ENCODE measurements around the gene ATP11A. TPM values are rescaled to one million over a fixed set of nuclear protein-coding genes. Genes with fewer than 3 reads are reported as not detected.
A peak's percentile ranks its signal among the peaks of the same experiment; 100 is the strongest.

The ATP11A gene
- total RNA-seq, 1 experiment from 2014 or later, result 232 TPM

- H3K9me3 ChIP-seq, result no peaks in the 10 kb centered on the region
- Mint-ChIP-seq H3K4me3 (ENCODE audit: unreplicated experiment) (peak overlapping the region; percentile 91), H3K27me3 (ENCODE audit: insufficient read depth, unreplicated experiment) (no peaks in the 10 kb centered on the region), H3K36me3 (ENCODE audit: insufficient read depth, unreplicated experiment) (peaks cover 43% of the 10 kb centered on the region), H3K4me1 (ENCODE audit: low read depth, unreplicated experiment) (peaks cover 20% of the 10 kb centered on the region), H3K9me3 (ENCODE audit: unreplicated experiment) (no peaks in the 10 kb centered on the region), H3K27ac (ENCODE audit: unreplicated experiment) (no peak overlapping the region)
- no peak for TF ChIP-seq CTCF (IDR thresholded peaks at IDR 0.05; ENCODE audit: insufficient read depth in 1 of 2, low read depth in 1 of 2, low read length in 1 of 2, severe bottlenecking in 1 of 2, unreplicated experiment in 1 of 2)
- DNase-seq, result no peak
- POLR2A ChIA-PET, result interaction anchor here (0.6 kb wide), 1 partner anchor 1246 kb away, joined by 3 read pairs; no protein-coding TSS in a partner anchor
- CTCF ChIA-PET, result no interaction called here
- no TSS peak for BruUV-seq (replicated peaks)
- intact Hi-C loops (cut with micrococcal nuclease; ENCODE audit: unreplicated experiment), result loop anchor here (5.0 to 10.0 kb wide), 2 partner anchors 71 to 187 kb away; no protein-coding TSS in a partner anchor
- H3K36me3 ChIP-seq (ENCODE audit: control insufficient read depth, insufficient read depth, low read length), result peaks cover 1% of the 10 kb centered on the region
- no peaks in the 10 kb centered on the region for H3K27me3 ChIP-seq (replicated peaks; ENCODE audit: control insufficient read depth, insufficient read depth, low read length)
- H3K4me3 ChIP-seq (ENCODE audit: low read depth, low read length), result no peak overlapping the region
- peaks cover 43% of the 10 kb centered on the region for H3K4me1 ChIP-seq
These were observed 1.8 kb upstream of the ATP11A start for GRCh38 chr13:112687836-112688559.

GRCh38 chr13:112688560-112689302 is 1.1 kb upstream of the ATP11A start:
- no peaks in the 10 kb centered on the region for H3K9me3 Mint-ChIP-seq (ENCODE audit: unreplicated experiment)
- peak overlapping the region; percentile 91 for H3K4me3 Mint-ChIP-seq (ENCODE audit: unreplicated experiment)
- peaks cover 50% of the 10 kb centered on the region for H3K4me1 ChIP-seq
- H3K9me3 ChIP-seq, result no peaks in the 10 kb centered on the region
- H3K4me1 Mint-ChIP-seq (ENCODE audit: low read depth, unreplicated experiment), result peaks cover 26% of the 10 kb centered on the region
- DNase-seq, result peak in 1 of 2 experiments; percentile 23
- ChIA-PET CTCF (no interaction called here), POLR2A (interaction anchor here (1.2 kb wide), 1 partner anchor 101 kb away, joined by 4 read pairs; no protein-coding TSS in a partner anchor)
- H3K36me3 Mint-ChIP-seq (ENCODE audit: insufficient read depth, unreplicated experiment), result peaks cover 48% of the 10 kb centered on the region
- no peaks in the 10 kb centered on the region for H3K27me3 Mint-ChIP-seq (ENCODE audit: insufficient read depth, unreplicated experiment)
- H3K27ac Mint-ChIP-seq (ENCODE audit: unreplicated experiment), result peak overlapping the region; percentile 90
- intact Hi-C loops (cut with micrococcal nuclease; ENCODE audit: unreplicated experiment), result loop anchor here (5.0 to 10.0 kb wide), 2 partner anchors 71 to 186 kb away; no protein-coding TSS in a partner anchor
- no peaks in the 10 kb centered on the region for H3K27me3 ChIP-seq (replicated peaks; ENCODE audit: control insufficient read depth, insufficient read depth, low read length)
- peak overlapping the region; percentile 78 for H3K4me3 ChIP-seq (ENCODE audit: low read depth, low read length)
- TF ChIP-seq CTCF (IDR thresholded peaks at IDR 0.05; ENCODE audit: insufficient read depth in 1 of 2, low read depth in 1 of 2, low read length in 1 of 2, severe bottlenecking in 1 of 2, unreplicated experiment in 1 of 2), result no peak
- H3K36me3 ChIP-seq (ENCODE audit: control insufficient read depth, insufficient read depth, low read length), result peaks cover 1% of the 10 kb centered on the region
- BruUV-seq (replicated peaks), result no TSS peak

- Histone ChIP-seq H3K36me3 (ENCODE audit: control insufficient read depth, insufficient read depth, low read length) (peaks cover 1% of the 10 kb centered on the region), H3K9me3 (no peaks in the 10 kb centered on the region), H3K4me3 (ENCODE audit: low read depth, low read length) (peak overlapping the region; percentile 78), H3K4me1 (peaks cover 55% of the 10 kb centered on the region), H3K27me3 (replicated peaks; ENCODE audit: control insufficient read depth, insufficient read depth, low read length) (no peaks in the 10 kb centered on the region)
- H3K4me1 Mint-ChIP-seq (ENCODE audit: low read depth, unreplicated experiment), result peaks cover 36% of the 10 kb centered on the region
- CTCF ChIA-PET, result no interaction called here
- peak overlapping the region; percentile 91 for H3K4me3 Mint-ChIP-seq (ENCODE audit: unreplicated experiment)
- TF ChIP-seq CTCF (IDR thresholded peaks at IDR 0.05; ENCODE audit: insufficient read depth in 1 of 2, low read depth in 1 of 2, low read length in 1 of 2, severe bottlenecking in 1 of 2, unreplicated experiment in 1 of 2), result no peak
- POLR2A ChIA-PET, result no interaction called here
- peaks cover 39% of the 10 kb centered on the region for H3K36me3 Mint-ChIP-seq (ENCODE audit: insufficient read depth, unreplicated experiment)
- BruUV-seq (replicated peaks), result no TSS peak
- intact Hi-C loops (cut with micrococcal nuclease; ENCODE audit: unreplicated experiment), result no loop called here
- H3K9me3 Mint-ChIP-seq (ENCODE audit: unreplicated experiment), result no peaks in the 10 kb centered on the region
- H3K27ac Mint-ChIP-seq (ENCODE audit: unreplicated experiment), result peak overlapping the region; percentile 90
- H3K27me3 Mint-ChIP-seq (ENCODE audit: insufficient read depth, unreplicated experiment), result no peaks in the 10 kb centered on the region
- peak in 1 of 2 experiments; percentile 59 for DNase-seq
These were observed 568 bp downstream of the ATP11A start for GRCh38 chr13:112690283-112690929.

Data from Caco-2 (cell line).